Fibroblast of skin of right quadriceps (primary cell): ENCODE results near the gene OR2F1.
A peak's percentile ranks its signal among the peaks of the same experiment; 100 is the strongest.
"Not testable (repeated sequence)": the region's sequence is repeated elsewhere in the genome, so short reads cannot be mapped to it uniquely, and the experiment has no call there.

ENCODE experiments used
- DNase-seq: peaks from one replicate; pipeline ENCODE4 v3.0.0-alpha.2; 2013

Gene OR2F1

GRCh38 chr7:143958781-143959180 is 4.1 kb downstream of the OR2F1 start:
- DNase-seq, result no peak

GRCh38 chr7:143960813-143961610 is 6.4 kb downstream of the OR2F1 start:
- DNase-seq, result no peak

- no peak for DNase-seq
Measured at GRCh38 chr7:143965280-143965679, 10.6 kb downstream of the OR2F1 start.

- DNase-seq, result no peak
Measured at GRCh38 chr7:143967398-143967797, 12.8 kb downstream of the OR2F1 start.

- DNase-seq, result no peak
Measured at GRCh38 chr7:143973870-143974416, 19.3 kb downstream of the OR2F1 start.

- DNase-seq, result no peak
Measured at GRCh38 chr7:143974459-143974858, 19.8 kb downstream of the OR2F1 start.

GRCh38 chr7:143975617-143976016 is 21.0 kb downstream of the OR2F1 start:
- DNase-seq, result no peak

- DNase-seq, result no peak
Measured at GRCh38 chr7:143978585-143978984, 23.9 kb downstream of the OR2F1 start.

- DNase-seq, result peak; percentile 48
Measured at GRCh38 chr7:143979359-143979758, 24.7 kb downstream of the OR2F1 start.

- no peak for DNase-seq
Measured at GRCh38 chr7:143979998-143980397, 25.4 kb downstream of the OR2F1 start.

- no peak for DNase-seq
Measured at GRCh38 chr7:143980746-143981510, 26.3 kb downstream of the OR2F1 start.

- no peak for DNase-seq
Measured at GRCh38 chr7:143983960-143984359, 29.3 kb downstream of the OR2F1 start.

GRCh38 chr7:143987513-143987912 is 32.9 kb downstream of the OR2F1 start:
- no peak for DNase-seq

GRCh38 chr7:143988976-143989745 is 34.5 kb downstream of the OR2F1 start:
- DNase-seq, result no peak

GRCh38 chr7:143992670-143993069 is 38.0 kb downstream of the OR2F1 start:
- no peak for DNase-seq

GRCh38 chr7:143993924-143994323 is 39.3 kb downstream of the OR2F1 start:
- DNase-seq, result no peak

- no peak for DNase-seq
Measured at GRCh38 chr7:144000020-144000419, 45.4 kb downstream of the OR2F1 start, which contains the start of gene OR6B1. Gene OR6B1 (plus strand): TSS chr7:144000320. CDS start chr7:144003997, 3,677 bp downstream.

- no peak for DNase-seq
Measured at GRCh38 chr7:144001543-144001942, 46.9 kb downstream of the OR2F1 start.

- DNase-seq, result no peak
Measured at GRCh38 chr7:144004703-144005102, 50.1 kb downstream of the OR2F1 start.

GRCh38 chr7:144006029-144006691 is 51.5 kb downstream of the OR2F1 start:
- no peak for DNase-seq

GRCh38 chr7:144006692-144007042 is 52.0 kb downstream of the OR2F1 start:
- DNase-seq, result no peak

GRCh38 chr7:144009361-144009760 is 54.7 kb downstream of the OR2F1 start:
- no peak for DNase-seq

GRCh38 chr7:144010061-144010460 is 55.4 kb downstream of the OR2F1 start:
- DNase-seq, result not testable (repeated sequence)
